Panc1 (cell line): ENCODE results near the gene COX7B2. TPM values are rescaled to one million over a fixed set of nuclear protein-coding genes. Genes with fewer than 3 reads are reported as not detected.

Source experiments
- ATAC-seq: fragments of 200-7000 bp; cut with Tn5 transposase; 2 replicates; pipeline ENCODE4 v1.9.1; 2020; ENCODE audit warnings: mild to moderate bottlenecking, moderate library complexity
- BruUV-seq: library from RNA; stranded (reverse); fragments of 400-500 nt; replicated peaks from 2 replicates; lab custom pipeline; 2021; lab: Mats Ljungman, UMichigan
- CTCF ChIA-PET: fragments of 300-600 bp; sonication (Branson Sonifier 250); formaldehyde crosslinking; loops from one replicate; lab custom pipeline; 2022; ENCODE audit warnings: antibody characterized with exemption; lab: Charles Lee
- POLR2A ChIA-PET: fragments of 300-600 bp; sonication (Branson Sonifier 250); formaldehyde crosslinking; loops from one replicate; lab custom pipeline; 2022; ENCODE audit warnings: antibody characterized with exemption; lab: Charles Lee
- DNase-seq: peaks from one replicate; pipeline ENCODE4 v3.0.0-alpha.2; 2010; ENCODE audit warnings: low read depth, low spot score
- H3K27ac ChIP-seq: 2 replicates; pipeline ENCODE4 v1.5.1; 2011; ENCODE audit warnings: mild to moderate bottlenecking, low read length, inconsistent platforms
- H3K27me3 ChIP-seq: fragments of 200-500 bp; sonication (Bioruptor generic); 2 replicates; pipeline ENCODE4 v1.6.0; 2014; ENCODE audit warnings: low read length, inconsistent platforms; ENCODE audit not compliant: control insufficient read depth, insufficient read depth
- H3K36me3 ChIP-seq: fragments of 200-500 bp; sonication (Bioruptor generic); 2 replicates; pipeline ENCODE4 v1.5.1; 2014; ENCODE audit warnings: inconsistent platforms, mild to moderate bottlenecking, low read length, moderate library complexity; ENCODE audit not compliant: control insufficient read depth, insufficient read depth
- H3K4me1 ChIP-seq: 2 replicates; pipeline ENCODE4 v1.5.1; 2011; ENCODE audit warnings: inconsistent platforms, mild to moderate bottlenecking, low read length, moderate library complexity; ENCODE audit not compliant: control insufficient read depth, insufficient read depth
- H3K4me3 ChIP-seq, 2 experiments: 2 replicates each; pipeline ENCODE4 v1.5.1; 2011 to 2012; ENCODE audit warnings: low read depth in 2 of 2, low read length in 2 of 2, mild to moderate bottlenecking in 2 of 2, inconsistent platforms in 1 of 2, moderate library complexity in 1 of 2
- H3K9me3 ChIP-seq: fragments of 200-500 bp; sonication (Bioruptor generic); 2 replicates; pipeline ENCODE4 v1.5.1; 2014; ENCODE audit warnings: low read depth, mild to moderate bottlenecking, inconsistent platforms, low read length, moderate library complexity; ENCODE audit not compliant: control insufficient read depth, insufficient read depth
- POLR2AphosphoS5 ChIP-seq: IDR thresholded peaks from 2 replicates; pipeline ENCODE4 v1.6.1; 2012; ENCODE audit warnings: mild to moderate bottlenecking, low read depth, low read length, moderate library complexity
- SIN3A ChIP-seq: IDR thresholded peaks from 2 replicates; pipeline ENCODE4 v1.6.1; 2012; ENCODE audit warnings: low read depth, mild to moderate bottlenecking, low read length, moderate library complexity, borderline replicate concordance; ENCODE audit not compliant: insufficient read depth
- TCF7L2 ChIP-seq: IDR thresholded peaks from 2 replicates; pipeline ENCODE4 v1.6.1; 2011; ENCODE audit warnings: mild to moderate bottlenecking, low read depth, low read length, inconsistent platforms
- in situ Hi-C: cut with HindIII; loops from 2 replicates; pipeline ENCODE4 v1.10.0; 2016; ENCODE audit warnings: low sequenced_read_pairs, low pct_unique_long_range_greater_than_20kb
- intact Hi-C: fragments of 100-400 bp; cut with micrococcal nuclease; formaldehyde crosslinking; loops from one replicate; pipeline ENCODE4 v1.10.0; 2022; ENCODE audit not compliant: unreplicated experiment
- total RNA-seq: library from RNA; stranded (reverse); gene quantifications from one replicate; pipeline ENCODE4 v1.2.1, GENCODE V29; 2021; ENCODE audit not compliant: unreplicated experiment
- TF ChIP-seq, protein P1 (sequence below): fragments of 450-650 bp; IDR thresholded peaks from 2 replicates; pipeline ENCODE4 v1.5.1; 2017; ENCODE audit warnings: mild to moderate bottlenecking
- TF ChIP-seq, protein P2 (sequence below), 2 experiments: IDR thresholded peaks; 2 replicates each; pipeline ENCODE4 v1.6.1; 2011 to 2012; ENCODE audit warnings: low read depth in 2 of 2, control low read depth in 1 of 2, low read length in 1 of 2, mild to moderate bottlenecking in 1 of 2, moderate library complexity in 1 of 2; ENCODE audit not compliant: insufficient read depth in 1 of 2

The COX7B2 gene
- total RNA-seq, 1 experiment from 2014 or later, result not detected

DNA sequence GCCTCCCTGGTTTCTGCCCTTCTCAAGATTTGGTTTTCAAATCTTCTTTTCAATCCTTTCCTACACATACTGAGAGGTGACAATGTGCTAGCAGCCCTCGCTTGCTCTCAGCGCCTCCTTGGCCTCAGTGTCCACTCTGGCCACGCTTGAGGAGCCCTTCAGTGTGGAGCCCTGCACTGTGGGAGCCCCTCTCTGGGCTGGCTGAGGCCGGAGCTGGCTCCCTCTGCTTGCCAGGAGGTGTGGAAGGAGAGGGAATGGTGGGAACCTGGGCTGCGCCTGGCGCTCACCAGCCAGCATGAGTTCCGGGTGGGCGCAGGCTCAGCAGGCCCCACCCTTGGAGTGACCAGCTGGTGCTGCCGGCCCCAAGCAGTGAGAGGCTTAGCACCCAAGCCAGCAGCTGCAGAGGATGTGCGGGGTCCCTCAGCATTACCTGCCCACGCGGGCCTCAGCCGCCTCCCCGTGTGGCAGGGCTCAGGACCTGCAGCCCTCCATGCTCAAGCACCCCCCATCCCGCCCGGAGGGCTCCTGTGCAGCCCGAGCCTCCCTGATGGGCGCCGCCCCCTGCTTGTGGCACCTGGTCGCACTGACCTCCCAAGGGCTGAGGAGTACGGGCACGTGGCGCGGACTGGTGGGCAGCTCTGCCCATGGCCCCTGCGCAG, 127.5 kb downstream of the COX7B2 start:
- DNase-seq (no peak), ATAC-seq (no peak)
- H3K4me1 ChIP-seq, result no peaks in the 10 kb centered on the region
- in situ Hi-C loops (no loop called here), intact Hi-C loops (no loop called here)
- H3K27ac ChIP-seq, result no peak overlapping the region
- ChIA-PET CTCF (no interaction called here), POLR2A (no interaction called here)
- no peaks in the 10 kb centered on the region for H3K27me3 ChIP-seq
- no peaks in the 10 kb centered on the region for H3K9me3 ChIP-seq
- H3K4me3 ChIP-seq, result no peak overlapping the region
- TF ChIP-seq, protein P1, sequence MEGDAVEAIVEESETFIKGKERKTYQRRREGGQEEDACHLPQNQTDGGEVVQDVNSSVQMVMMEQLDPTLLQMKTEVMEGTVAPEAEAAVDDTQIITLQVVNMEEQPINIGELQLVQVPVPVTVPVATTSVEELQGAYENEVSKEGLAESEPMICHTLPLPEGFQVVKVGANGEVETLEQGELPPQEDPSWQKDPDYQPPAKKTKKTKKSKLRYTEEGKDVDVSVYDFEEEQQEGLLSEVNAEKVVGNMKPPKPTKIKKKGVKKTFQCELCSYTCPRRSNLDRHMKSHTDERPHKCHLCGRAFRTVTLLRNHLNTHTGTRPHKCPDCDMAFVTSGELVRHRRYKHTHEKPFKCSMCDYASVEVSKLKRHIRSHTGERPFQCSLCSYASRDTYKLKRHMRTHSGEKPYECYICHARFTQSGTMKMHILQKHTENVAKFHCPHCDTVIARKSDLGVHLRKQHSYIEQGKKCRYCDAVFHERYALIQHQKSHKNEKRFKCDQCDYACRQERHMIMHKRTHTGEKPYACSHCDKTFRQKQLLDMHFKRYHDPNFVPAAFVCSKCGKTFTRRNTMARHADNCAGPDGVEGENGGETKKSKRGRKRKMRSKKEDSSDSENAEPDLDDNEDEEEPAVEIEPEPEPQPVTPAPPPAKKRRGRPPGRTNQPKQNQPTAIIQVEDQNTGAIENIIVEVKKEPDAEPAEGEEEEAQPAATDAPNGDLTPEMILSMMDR, result no peak
- TF ChIP-seq, protein P2, sequence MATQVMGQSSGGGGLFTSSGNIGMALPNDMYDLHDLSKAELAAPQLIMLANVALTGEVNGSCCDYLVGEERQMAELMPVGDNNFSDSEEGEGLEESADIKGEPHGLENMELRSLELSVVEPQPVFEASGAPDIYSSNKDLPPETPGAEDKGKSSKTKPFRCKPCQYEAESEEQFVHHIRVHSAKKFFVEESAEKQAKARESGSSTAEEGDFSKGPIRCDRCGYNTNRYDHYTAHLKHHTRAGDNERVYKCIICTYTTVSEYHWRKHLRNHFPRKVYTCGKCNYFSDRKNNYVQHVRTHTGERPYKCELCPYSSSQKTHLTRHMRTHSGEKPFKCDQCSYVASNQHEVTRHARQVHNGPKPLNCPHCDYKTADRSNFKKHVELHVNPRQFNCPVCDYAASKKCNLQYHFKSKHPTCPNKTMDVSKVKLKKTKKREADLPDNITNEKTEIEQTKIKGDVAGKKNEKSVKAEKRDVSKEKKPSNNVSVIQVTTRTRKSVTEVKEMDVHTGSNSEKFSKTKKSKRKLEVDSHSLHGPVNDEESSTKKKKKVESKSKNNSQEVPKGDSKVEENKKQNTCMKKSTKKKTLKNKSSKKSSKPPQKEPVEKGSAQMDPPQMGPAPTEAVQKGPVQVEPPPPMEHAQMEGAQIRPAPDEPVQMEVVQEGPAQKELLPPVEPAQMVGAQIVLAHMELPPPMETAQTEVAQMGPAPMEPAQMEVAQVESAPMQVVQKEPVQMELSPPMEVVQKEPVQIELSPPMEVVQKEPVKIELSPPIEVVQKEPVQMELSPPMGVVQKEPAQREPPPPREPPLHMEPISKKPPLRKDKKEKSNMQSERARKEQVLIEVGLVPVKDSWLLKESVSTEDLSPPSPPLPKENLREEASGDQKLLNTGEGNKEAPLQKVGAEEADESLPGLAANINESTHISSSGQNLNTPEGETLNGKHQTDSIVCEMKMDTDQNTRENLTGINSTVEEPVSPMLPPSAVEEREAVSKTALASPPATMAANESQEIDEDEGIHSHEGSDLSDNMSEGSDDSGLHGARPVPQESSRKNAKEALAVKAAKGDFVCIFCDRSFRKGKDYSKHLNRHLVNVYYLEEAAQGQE (IDR thresholded peaks at IDR 0.05; ENCODE audit: insufficient read depth in 1 of 2, low read depth in 2 of 2, low read length in 1 of 2), result no peak
- TF ChIP-seq SIN3A (no peak), TCF7L2 (no peak), POLR2AphosphoS5 (no peak)
- no TSS peak for BruUV-seq
- H3K36me3 ChIP-seq, result no peaks in the 10 kb centered on the region

DNA sequence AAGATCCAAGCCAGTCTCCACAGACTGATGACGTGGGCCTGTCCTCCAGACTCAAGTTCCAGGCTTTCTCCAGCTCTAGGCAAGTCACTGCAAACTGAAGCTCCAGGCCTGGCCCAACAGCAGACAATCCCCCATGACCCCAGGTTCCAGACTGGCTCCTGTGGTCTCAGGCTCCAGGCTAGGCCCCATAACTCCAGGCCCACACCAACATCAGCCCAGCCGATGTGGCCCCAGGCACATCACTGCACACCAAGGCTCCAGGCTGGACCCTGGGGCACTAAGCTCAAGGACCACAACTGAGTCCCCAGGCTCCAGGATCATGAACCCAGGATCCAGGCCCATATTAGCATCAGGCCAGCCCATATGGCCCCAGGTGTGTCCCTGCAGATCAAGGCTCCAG, 143.6 kb downstream of the COX7B2 start:
- Histone ChIP-seq H3K36me3 (no peaks in the 10 kb centered on the region; the same call in 1 of the 2 replicates), H3K4me3 (no peak overlapping the region), H3K9me3 (no peaks in the 10 kb centered on the region), H3K27me3 (no peaks in the 10 kb centered on the region), H3K27ac (no peak overlapping the region), H3K4me1 (no peaks in the 10 kb centered on the region)
- ATAC-seq (no peak), DNase-seq (no peak)
- intact Hi-C loops, result no loop called here
- CTCF ChIA-PET, result no interaction called here
- TF ChIP-seq, protein P2 (IDR thresholded peaks at IDR 0.05; ENCODE audit: insufficient read depth in 1 of 2, low read depth in 2 of 2, low read length in 1 of 2), result no peak
- TF ChIP-seq, protein P1, result no peak
- TF ChIP-seq SIN3A, result no peak
- POLR2A ChIA-PET, result no interaction called here
- in situ Hi-C loops, result no loop called here
- BruUV-seq, result no TSS peak
